AG09319 (cell line): ENCODE measurements around the gene HOXA6.

Experiments
- DNase-seq: peaks from one replicate; pipeline ENCODE4 v3.0.0-alpha.2; 2010; ENCODE audit warnings: low read depth; ENCODE audit errors: extremely low read depth
- CTCF ChIP-seq: IDR thresholded peaks from 2 replicates; pipeline ENCODE4 v1.5.1; 2011; ENCODE audit warnings: low read depth, mild to moderate bottlenecking, inconsistent platforms, low read length, moderate library complexity

Gene HOXA6

DNA sequence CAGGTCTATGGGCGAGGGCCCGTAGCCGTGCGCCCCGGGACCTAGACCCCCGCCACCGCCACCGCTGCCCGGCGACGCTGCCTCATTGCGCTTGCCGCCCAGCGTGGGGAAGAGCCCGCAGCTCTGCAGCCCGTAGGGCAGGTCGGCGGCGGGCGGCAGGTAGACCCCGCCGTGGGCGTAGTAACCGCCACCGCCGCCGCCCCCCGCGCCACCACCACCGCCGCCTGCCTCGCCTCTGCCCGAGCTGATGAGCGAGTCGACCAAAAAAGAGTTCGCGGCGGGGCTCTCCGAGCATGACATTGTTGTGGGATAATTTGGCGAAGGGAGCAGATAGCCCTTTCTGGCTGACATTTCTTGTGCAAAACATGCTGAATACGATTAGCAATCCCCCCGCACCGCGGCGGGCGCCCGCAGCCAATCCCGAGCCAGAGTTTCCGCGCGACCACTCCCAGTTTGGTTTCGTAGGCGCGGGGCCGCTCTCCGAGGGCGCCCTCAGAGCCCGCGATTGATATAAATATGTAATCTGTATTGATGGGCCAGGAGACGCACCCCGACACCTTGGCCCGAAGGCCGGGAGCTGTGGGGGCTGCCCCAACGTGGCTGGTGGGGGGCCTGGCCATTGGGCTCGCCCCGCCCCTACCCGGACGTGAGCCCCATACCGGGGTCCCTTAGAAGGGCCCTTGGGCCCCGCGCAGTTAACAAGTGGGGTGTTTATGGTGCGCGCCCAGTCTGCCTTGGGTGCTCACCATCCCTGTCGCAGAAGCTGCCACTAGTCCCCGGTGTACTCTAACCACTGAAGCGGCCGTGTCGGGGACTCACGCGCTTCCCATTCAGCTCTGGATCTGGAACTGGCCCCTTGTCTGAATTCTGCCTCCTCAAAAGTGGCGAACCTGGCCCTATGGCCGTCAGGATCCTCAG is 26.6 kb upstream of the HOXA6 start, which contains the start of gene HOXA10:
TSS of gene HOXA10 (minus strand) at position 365 of the 918 bp plus-strand sequence. CDS start at position 351, 14 bp downstream.
- no peak for DNase-seq
- TF ChIP-seq CTCF, result no peak

DNA sequence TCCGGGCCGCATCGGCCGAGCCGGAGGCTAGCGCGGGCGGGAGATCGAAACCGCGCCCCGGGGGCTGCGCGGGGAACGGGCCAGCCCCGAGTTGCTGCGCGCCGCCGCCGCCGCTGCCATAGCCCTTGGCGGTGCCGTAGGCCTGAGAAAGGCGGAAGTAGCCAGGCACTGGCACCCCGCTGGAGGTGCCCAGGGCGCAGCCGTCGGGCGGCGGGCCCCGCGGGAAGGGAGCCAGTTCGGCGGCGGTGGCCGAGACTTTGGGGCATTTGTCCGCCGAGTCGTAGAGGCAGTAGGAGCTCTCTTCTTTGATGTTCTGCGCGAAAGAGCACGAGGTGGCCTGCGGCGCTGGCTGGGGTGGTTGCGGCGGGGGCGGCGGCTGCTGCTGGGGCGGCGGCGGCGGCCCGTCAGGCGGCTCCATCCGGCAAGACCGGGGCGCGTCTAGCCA is 26.0 kb upstream of the HOXA6 start:
- no peak for DNase-seq
- TF ChIP-seq CTCF, result no peak

DNA sequence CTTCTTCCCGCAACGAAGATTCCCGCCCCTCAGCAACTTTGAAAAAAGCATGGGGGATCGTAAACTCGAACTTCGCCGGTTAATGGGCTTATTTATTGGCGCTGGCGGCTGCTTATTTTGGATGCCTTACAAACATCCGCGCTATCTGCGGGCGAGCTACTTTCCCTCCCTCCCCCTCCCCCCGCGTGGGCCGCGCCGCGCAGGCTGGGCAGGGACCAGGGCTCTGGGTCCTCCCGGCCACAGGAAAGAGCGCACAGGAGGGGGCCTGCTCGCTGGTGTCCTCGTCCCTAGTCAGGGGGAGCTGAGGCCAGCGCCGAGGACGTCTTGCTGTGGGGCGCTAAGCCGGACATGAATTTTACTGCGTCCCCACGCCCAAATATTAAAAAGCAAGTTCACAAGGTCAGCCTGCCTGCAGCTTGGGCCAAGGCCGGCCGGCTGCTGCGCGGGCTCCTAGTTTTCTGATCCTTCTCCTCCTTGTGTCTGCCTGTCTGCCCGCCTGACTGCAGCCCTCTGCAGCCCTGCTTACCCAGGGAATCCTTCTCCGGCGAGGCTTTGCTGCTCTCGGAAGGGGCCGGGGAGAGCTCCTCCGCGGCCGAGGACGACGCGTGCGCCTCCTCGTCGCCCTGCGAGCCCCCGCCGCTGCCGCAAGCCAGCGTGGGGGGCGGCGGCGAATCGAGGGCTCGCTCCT is 25.4 kb upstream of the HOXA6 start:
- DNase-seq, result no peak

DNA sequence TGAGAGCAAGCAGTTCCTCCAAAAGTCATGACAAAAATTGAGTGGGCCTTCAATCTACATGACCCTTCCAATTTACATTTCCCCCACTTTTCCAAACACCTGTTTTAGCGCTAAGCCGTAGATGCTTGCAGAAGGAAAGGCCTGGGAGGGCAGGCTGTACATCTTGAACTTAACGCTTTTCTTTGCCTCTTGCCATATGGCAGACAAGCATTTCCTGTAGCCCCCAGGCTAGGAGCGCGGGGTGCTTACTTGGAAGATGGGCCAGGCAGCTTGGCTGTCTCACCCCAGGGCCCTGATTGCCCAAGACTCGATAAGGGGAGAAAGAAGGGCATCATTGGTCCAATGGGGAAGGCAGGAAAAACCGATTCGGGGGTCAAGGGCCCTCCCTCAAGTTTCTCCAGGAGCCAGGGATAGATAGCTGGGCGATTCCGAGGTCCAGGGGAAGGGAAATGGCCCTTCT is 24.8 kb upstream of the HOXA6 start:
- no peak for DNase-seq
- TF ChIP-seq CTCF, result no peak

More for the DNA sequence above, 25.4 kb upstream of the HOXA6 start:
- TF ChIP-seq CTCF, result no peak

DNA sequence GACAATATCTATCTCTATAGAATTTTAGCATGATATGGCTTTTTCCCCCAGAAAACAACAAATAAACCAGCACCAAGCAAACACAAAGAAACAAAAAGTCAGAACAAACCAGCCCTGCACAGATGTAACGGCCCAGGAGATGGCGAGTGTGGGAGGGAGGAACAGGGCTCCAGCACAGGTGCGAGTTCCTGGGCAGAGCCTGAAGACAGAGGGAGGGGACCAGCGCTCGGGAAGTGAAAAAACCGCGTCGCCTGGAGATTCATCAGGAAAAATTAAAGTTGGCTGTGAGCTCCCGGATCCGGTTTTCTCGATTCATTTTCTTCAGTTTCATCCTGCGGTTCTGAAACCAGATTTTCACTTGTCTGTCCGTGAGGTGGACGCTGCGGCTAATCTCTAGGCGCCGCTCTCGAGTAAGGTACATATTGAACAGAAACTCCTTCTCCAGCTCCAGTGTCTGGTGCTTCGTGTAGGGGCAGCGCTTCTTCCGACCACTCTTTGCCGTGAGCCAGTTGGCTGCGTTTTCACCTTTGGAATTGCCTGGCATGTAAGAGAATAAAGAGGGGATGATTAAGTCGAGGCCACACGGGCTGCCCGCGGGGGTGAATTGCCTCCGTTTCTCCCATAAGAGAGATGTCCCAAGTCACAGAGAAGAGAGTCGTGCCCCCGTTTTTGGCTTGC is 24.2 kb upstream of the HOXA6 start:
- no peak for TF ChIP-seq CTCF
- no peak for DNase-seq

GRCh38 chr7:27171325-27171636 is 23.7 kb upstream of the HOXA6 start:
- no peak for TF ChIP-seq CTCF
- no peak for DNase-seq
